ENCODE results near the gene TRAFD1. TPM values are rescaled to one million over a fixed set of nuclear protein-coding genes. Genes with fewer than 3 reads are reported as not detected.
A peak's percentile ranks its signal among the peaks of the same experiment; 100 is the strongest.

Gene TRAFD1
- total RNA-seq, 1 donor from 2014 or later, result 36.8 TPM

DNA sequence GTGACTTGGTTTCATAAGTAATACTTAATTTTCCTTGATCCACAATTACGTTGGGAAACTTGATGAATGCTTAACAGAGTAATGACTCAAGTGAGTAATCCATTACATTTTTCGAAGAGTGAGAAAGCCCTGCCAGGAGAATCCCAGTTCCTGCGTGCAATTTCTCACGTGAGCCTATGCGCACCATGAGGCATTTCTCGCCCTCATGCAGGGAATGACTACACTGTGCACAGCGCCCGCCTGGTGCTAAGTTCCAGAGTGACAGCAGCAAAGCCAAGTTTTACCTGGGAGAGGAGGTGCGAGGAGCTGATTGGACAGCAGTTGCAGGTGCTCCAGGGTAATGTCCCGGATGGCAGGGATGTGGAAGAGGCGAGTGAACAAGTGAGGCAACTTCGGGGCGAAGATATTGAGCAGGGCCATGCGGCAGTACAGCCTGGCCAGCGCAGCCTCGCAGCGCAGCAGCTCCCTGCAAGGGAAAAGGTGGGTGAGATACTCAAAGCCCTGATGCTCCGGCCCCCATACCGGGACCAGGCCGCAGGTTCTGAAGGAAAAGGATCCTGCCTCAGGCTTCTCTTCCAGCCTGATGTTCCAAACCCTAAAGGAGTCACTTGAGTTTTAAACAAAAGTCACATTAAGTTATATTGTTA, 69.4 kb downstream of the TRAFD1 start:
- Histone ChIP-seq H3K4me3 (no peak overlapping the region), H3K27ac (no peak overlapping the region), H3K9me3 (no peaks in the 10 kb centered on the region), H3K4me1 (peaks cover 21% of the 10 kb centered on the region), H3K27me3 (no peaks in the 10 kb centered on the region), H3K36me3 (peaks cover 0 to 56% of the 10 kb centered on the region in 2 donors)
- DNase-seq (ENCODE audit: extremely low spot score in 2 of 2), result no peak
- intact Hi-C loops (cut with DNase I), result loop anchor here (10.0 kb wide), 1 partner anchor 190 kb away; the partner anchor contains the start of gene HECTD4
- TF ChIP-seq POLR2AphosphoS5 (IDR thresholded peaks at IDR 0.05; ENCODE audit: insufficient read depth in 1 of 2, low read depth in 1 of 2), result no peak
- TF ChIP-seq POLR2A (IDR thresholded peaks at IDR 0.05), result no peak
- no peak for TF ChIP-seq CTCF (IDR thresholded peaks at IDR 0.05)

- H3K4me1 ChIP-seq, result peaks cover 11% of the 10 kb centered on the region
- TF ChIP-seq CTCF (IDR thresholded peaks at IDR 0.05), result no peak
- TF ChIP-seq POLR2A (IDR thresholded peaks at IDR 0.05), result no peak
- TF ChIP-seq POLR2AphosphoS5 (IDR thresholded peaks at IDR 0.05; ENCODE audit: insufficient read depth in 1 of 2, low read depth in 1 of 2), result no peak
- intact Hi-C loops (cut with DNase I), result loop anchor here (10.0 kb wide), 1 partner anchor 188 kb away; the partner anchor contains the start of gene HECTD4
- DNase-seq (ENCODE audit: extremely low spot score in 2 of 2), result no peak
- H3K36me3 ChIP-seq, result peaks cover 0 to 65% of the 10 kb centered on the region in 2 donors
- no peak overlapping the region for H3K4me3 ChIP-seq
- H3K27me3 ChIP-seq, result no peaks in the 10 kb centered on the region
- no peaks in the 10 kb centered on the region for H3K9me3 ChIP-seq
- H3K27ac ChIP-seq, result no peak overlapping the region
Measured at GRCh38 chr12:112196196-112196875, 71.0 kb downstream of the TRAFD1 start.

DNA sequence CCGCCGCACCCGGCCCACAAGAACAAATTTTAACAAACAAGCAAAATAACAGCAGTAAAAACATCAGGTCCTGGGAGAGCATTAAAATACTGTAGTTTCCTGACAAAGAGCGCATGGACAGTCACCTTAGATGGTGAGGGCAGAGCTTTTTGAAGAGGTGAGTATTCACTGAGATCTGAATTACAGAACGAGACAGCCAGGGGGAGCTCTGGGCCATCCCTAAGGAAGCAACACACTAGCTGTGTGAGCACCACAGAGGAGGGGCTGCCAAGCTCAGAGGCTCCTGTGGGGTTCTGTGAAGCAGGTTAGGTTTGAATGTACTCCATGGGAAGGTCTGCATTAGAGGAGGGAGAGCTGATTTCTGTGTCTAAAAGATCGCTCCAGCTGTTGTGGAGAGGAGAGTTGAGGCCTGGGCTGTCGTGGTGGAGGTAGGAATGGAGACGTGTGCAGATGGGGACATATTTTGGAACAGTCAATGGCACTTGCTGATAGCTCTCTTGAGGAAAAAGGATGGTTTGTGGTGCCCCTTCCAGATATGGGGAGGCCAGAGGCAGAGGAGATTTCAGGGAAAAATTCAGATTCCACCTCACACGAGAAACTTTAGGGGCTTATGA, 72.9 kb downstream of the TRAFD1 start:
- H3K27ac ChIP-seq, result no peak overlapping the region

DNA sequence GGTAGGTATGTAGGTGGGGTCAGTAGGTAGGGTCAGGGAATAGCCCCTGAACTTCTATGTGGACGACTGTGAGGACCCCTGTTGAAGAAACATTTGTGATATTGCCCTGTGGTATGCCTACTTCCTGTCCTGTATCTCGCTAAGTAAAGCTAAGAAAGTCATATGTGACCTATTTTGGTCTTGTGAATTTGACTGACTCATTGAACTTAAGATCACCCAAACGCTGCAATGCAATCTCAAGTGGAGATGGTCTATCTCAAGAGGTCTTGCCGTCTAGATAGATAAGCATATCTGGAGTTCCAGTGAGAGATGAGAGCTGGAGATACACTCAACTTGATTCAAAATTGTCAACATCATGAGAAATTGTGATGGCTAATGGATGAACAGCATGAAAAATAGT, 73.8 kb downstream of the TRAFD1 start:
- Histone ChIP-seq H3K9me3 (no peaks in the 10 kb centered on the region), H3K4me1 (no peaks in the 10 kb centered on the region), H3K4me3 (no peak overlapping the region), H3K36me3 (peaks cover 0 to 61% of the 10 kb centered on the region in 2 donors), H3K27ac (no peak overlapping the region), H3K27me3 (no peaks in the 10 kb centered on the region)
- no peak for TF ChIP-seq POLR2A (IDR thresholded peaks at IDR 0.05)
- TF ChIP-seq CTCF (IDR thresholded peaks at IDR 0.05), result no peak
- TF ChIP-seq POLR2AphosphoS5 (IDR thresholded peaks at IDR 0.05; ENCODE audit: insufficient read depth in 1 of 2, low read depth in 1 of 2), result no peak
- intact Hi-C loops (cut with DNase I), result loop anchor here (10.0 kb wide), 1 partner anchor 186 kb away; the partner anchor contains the start of gene HECTD4
- no peak for DNase-seq (ENCODE audit: extremely low spot score in 2 of 2)

More for the DNA sequence above, 72.9 kb downstream of the TRAFD1 start:
- TF ChIP-seq CTCF (IDR thresholded peaks at IDR 0.05), result peak; percentile 20 to 46 (median 37)
- TF ChIP-seq POLR2AphosphoS5 (IDR thresholded peaks at IDR 0.05; ENCODE audit: insufficient read depth in 1 of 2, low read depth in 1 of 2), result no peak
- no peak for DNase-seq (ENCODE audit: extremely low spot score in 2 of 2)
- Histone ChIP-seq H3K4me3 (no peak overlapping the region), H3K4me1 (no peaks in the 10 kb centered on the region), H3K27me3 (no peaks in the 10 kb centered on the region), H3K36me3 (peaks cover 0 to 61% of the 10 kb centered on the region in 2 donors), H3K9me3 (no peaks in the 10 kb centered on the region)
- intact Hi-C loops (cut with DNase I), result loop anchor here (10.0 kb wide), 1 partner anchor 187 kb away; the partner anchor contains the start of gene HECTD4

Small RNA genes lying within 50 kb of the gene (microRNA-seq; reads per million reads assigned to microRNA genes)
- gene MIR6861 (ENCODE audit: borderline number of aligned reads, borderline replicate concordance), result not detected

Small RNA genes lying within 50 kb of the gene (small RNA-seq; reads per million reads assigned to genes)
- gene RF00019, result not detected

Other genes with a start within 250 kb of the TRAFD1 start
- 11.5 TPM for gene TMEM116, start 112.4 kb upstream of the TRAFD1 start, total RNA-seq
- gene ERP29, start 112.1 kb upstream of the TRAFD1 start, total RNA-seq, result 26.5 TPM
- 24.1 TPM for gene NAA25, start 16.8 kb upstream of the TRAFD1 start, total RNA-seq

Data from vagina (tissue), 2 donors.